NCI-H748 (cell line): ENCODE results near the gene HHLA2.
A peak's percentile ranks its signal among the peaks of the same experiment; 100 is the strongest.

Experiments used
- DNase-seq: peaks from one replicate; lab custom pipeline; 2025; ENCODE audit not compliant: unreplicated experiment; lab: John Stamatoyannopoulos, UW

Gene HHLA2

GRCh38 chr3:108391917-108392593, 95.7 kb downstream of the HHLA2 start:
- no peak for DNase-seq

- peak; percentile 20 for DNase-seq
These were observed 97.0 kb downstream of the HHLA2 start for GRCh38 chr3:108393128-108393900.

DNA sequence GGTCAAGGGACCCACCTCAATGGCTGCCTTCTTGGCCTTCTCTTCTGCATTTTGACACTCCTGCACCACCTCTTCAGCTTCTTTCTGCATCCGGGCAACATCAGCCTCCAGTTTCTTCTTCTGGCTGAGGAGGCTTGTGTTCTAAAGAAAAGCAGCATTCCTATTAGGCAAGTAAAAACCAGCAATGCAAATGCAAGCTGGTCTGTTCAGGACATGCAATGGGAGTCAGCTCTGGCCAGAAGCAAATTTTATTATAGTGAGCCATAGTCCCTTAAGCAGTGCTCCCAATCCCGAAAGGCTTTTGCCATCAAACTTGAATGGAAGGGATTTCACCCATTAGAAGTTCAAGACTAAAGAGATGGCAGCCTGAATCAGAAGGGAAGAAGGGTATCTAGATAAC, 97.7 kb downstream of the HHLA2 start:
- DNase-seq, result no peak

DNA sequence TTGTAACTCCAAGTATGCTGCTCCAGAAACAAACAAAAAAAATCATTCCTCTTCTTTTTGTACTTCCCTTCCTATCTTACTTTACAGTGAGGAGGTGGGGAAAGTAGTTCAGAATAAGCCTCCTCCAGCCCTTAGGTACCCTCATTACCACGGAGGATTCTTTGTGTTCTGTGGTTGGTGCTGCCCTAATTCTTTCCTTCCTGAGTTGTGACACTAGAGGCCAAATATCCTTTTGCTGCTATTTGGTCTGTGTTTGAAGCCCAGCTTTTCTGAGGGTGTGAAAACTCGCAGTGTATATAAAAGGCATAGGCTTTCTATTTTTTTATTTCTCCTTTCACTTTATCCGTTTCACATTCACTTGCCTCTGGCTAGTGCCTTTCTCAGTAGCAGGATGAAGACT, 98.2 kb downstream of the HHLA2 start:
- DNase-seq, result no peak

DNA sequence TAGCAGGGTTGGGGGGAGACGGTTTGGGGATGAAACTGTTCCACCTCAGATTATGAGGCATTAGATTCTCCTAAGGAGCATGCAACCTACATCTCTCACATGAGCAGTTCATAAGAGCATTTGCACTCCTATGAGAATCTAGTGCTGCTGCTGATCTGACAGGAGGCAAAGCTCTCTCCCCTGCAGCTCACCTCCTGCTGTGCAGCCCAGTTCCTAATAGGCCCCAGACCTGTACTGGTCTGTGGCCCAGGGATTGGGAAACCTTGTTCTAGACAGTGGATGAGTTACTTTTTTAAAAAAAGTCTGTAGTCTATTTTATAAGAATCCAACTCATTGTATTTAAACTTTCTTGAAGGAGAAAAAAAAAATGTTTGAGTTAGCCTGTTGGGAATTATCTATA, 100.0 kb downstream of the HHLA2 start:
- DNase-seq, result no peak

DNA sequence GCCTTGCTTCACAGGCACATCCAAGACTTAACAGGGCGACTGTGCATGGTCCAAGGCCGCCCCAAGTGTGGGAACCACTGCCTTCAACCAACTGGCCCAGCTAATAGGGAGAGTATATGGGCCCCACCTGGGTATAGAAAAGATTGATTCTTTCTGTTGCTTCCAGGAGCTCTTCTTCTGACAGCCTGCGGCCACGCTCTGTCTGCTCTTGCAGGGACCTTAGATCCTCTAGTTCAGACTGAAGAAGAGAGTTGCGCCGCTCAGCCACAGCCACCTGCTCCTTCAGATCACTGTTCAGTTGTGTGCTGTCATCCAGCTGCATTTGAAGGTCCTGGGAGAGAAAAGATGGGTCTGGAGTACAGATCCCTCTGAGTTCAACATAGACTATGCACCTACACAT, 102.2 kb downstream of the HHLA2 start:
- no peak for DNase-seq

DNA sequence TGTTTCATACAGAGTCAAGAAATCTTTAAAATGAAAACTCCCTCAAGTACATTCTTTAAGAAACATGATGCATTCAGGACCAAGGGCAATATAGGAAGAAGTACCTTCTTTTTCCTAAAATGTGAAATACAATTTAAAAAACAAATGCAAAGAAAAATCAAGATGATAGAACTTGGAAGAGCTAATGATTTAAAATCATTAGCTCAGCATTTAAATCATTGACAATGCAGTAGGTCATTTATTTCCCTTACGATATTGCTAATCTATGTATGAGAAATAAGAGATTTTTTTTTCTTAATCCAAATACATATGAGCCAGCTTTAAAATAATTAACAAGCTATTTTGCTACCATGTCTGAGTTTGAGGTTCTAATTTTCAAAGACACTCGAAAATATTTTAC, 105.5 kb downstream of the HHLA2 start:
- no peak for DNase-seq

GRCh38 chr3:108403198-108403597, 106.8 kb downstream of the HHLA2 start:
- no peak for DNase-seq

DNA sequence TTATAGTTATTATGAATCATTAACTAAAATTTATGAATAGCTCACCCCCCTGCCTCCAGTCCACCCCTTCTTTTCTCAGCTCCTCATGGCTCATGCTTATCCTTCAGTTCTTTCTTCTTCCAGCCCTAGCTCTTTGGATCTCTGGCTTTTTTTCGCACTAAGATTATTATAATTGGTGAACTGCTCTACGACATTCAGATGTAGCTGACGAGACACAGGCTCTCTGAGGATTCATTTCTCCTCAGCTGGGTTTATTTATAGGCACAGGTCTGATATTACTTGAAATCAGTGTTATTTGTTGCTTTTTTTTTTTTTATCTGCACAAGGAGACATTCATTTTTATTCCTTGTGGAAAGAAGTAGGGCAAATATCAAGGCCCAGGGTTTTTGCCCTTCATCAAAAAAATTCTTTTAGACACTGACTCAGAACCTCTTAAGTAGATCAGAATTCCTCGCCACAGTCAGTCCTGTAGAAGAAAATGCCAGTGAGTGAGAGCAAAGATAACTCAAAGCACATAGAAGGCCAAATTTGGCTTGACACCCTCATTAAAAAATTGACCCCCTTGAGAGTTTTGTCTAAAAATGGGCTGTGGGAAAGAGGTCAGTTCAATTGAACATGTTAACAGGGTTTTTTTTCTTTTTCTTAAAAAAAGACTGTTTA, 107.5 kb downstream of the HHLA2 start:
- no peak for DNase-seq

- no peak for DNase-seq
These were observed 108.0 kb downstream of the HHLA2 start for GRCh38 chr3:108404368-108404767.

GRCh38 chr3:108406063-108406660, 109.8 kb downstream of the HHLA2 start:
- no peak for DNase-seq

- peak; percentile 78 for DNase-seq
These were observed 110.4 kb downstream of the HHLA2 start for GRCh38 chr3:108406661-108407206.

DNA sequence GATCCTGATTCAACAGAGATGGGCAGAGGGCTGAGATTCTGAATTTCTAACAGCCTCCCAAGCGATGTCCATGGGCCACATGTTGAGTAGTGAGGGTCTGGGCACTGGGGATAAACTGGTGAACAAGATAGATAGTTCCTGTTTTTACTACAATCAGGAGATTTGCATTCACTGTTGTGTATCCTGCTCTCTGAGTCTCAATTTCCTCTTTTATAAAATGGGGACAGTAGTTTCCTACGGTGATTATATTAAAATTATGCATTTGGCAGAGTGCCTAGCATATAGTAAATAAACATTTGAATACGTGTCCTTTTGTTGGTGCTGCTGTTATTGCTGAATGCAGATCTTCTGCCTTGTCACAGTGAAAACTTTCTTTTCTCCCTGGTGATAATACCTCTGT, 111.5 kb downstream of the HHLA2 start:
- peak; percentile 42 for DNase-seq

DNA sequence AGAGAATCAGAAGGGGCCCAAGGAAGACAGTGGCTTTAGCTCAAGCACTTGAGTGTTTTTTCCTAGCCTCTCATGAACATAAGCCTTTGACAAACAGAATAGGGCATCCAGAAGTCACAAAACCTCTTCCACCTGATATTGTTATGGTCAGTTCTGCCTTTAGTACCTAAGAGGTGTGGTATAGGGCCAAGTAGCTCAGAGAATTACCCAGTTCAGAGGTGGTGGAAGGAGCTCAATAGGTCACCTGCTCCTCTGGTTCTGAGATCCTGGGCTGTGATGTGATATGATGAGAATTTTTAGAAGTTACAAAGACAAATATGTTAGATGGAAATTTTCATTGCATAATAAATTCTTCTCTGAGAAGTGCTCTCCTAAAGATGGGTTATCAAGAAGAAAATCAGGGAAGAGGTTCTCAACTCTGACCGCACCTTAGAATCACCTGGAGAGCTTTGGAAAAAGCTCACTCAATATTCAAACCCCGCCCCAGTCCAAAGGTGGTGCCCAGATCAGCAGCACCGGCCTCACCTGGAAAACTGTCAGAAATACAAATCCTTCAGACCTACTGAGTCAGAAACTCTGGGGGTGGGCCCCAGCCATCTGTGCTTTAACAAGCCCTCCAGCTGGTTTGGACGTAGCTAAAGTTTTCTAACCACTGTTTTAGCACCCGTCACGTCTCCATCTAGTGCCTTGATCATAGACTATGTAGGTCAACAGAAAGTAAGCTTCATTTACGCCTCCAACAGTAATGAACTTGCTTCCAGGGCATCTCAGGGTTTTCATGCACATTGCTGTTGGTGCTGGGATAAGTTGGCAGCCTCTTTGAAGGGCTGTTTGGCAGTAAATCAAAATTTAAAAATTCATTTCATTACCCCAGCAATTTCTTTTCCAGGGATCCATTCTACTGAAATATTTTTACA, 112.8 kb downstream of the HHLA2 start:
- DNase-seq, result no peak

GRCh38 chr3:108409800-108410178, 113.4 kb downstream of the HHLA2 start:
- DNase-seq, result no peak

GRCh38 chr3:108410531-108410984, 114.2 kb downstream of the HHLA2 start:
- DNase-seq, result no peak

DNA sequence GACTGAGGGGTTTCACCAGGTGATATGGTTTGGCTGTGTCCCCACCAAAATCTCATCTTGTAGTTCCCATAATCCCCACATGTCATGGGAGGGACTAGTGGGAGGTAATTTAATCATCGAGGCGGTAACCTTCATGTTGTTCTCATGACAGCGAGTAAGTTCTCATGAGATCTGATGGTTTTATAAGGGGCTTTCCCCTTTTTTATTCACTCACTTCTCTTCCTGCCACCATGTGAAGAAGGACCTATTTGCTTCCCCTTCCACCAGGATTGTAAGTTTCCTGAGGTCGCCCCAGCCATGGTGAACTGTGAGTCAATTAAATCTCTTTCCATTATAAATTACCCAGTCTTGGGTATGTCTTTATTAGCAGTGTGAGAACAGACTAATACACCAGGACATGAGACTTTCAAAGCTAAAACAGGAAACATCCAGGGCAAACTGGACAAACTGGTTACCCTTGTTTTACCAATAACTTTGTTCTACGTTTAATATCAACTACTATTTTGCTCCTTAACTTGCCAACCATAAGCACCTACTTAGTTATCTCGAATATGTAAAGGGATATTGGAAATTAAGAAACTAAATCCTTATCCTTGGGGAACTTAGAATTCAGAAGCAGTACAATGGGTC, 115.9 kb downstream of the HHLA2 start:
- DNase-seq, result peak; percentile 18

GRCh38 chr3:108414007-108414406, 117.7 kb downstream of the HHLA2 start:
- DNase-seq, result no peak

GRCh38 chr3:108415661-108416060, 119.3 kb downstream of the HHLA2 start:
- no peak for DNase-seq
